Measurements from ENCODE around the gene AMD1.

AMD1 gene

GRCh38 chr6:110864824-110865223 is 9.8 kb upstream of the AMD1 start:
- no peak for TF ChIP-seq CTCF (IDR thresholded peaks at IDR 0.05; ENCODE audit: borderline replicate concordance, insufficient read depth, low read depth, low read length)

GRCh38 chr6:110874880-110875547 is 429 bp downstream of the AMD1 start:
- TF ChIP-seq CTCF (IDR thresholded peaks at IDR 0.05; ENCODE audit: borderline replicate concordance, insufficient read depth, low read depth, low read length): no peak
- H3K4me3 ChIP-seq (ENCODE audit: low read depth, low read length): peak overlapping the region; percentile 88

More at GRCh38 chr6:110864824-110865223, 9.8 kb upstream of the AMD1 start:
- H3K4me3 ChIP-seq (ENCODE audit: low read depth, low read length): no peak overlapping the region

GRCh38 chr6:110875548-110876169 is 1.1 kb downstream of the AMD1 start:
- peak overlapping the region; percentile 88 for H3K4me3 ChIP-seq (ENCODE audit: low read depth, low read length)
- TF ChIP-seq CTCF (IDR thresholded peaks at IDR 0.05; ENCODE audit: borderline replicate concordance, insufficient read depth, low read depth, low read length): no peak

GRCh38 chr6:110876170-110876773 is 1.7 kb downstream of the AMD1 start:
- TF ChIP-seq CTCF (IDR thresholded peaks at IDR 0.05; ENCODE audit: borderline replicate concordance, insufficient read depth, low read depth, low read length): no peak
- peak overlapping the region; percentile 88 for H3K4me3 ChIP-seq (ENCODE audit: low read depth, low read length)

- peak overlapping the region; percentile 88 for H3K4me3 ChIP-seq (ENCODE audit: low read depth, low read length)
- TF ChIP-seq CTCF (IDR thresholded peaks at IDR 0.05; ENCODE audit: borderline replicate concordance, insufficient read depth, low read depth, low read length): no peak
These were observed 2.4 kb downstream of the AMD1 start for GRCh38 chr6:110876806-110877564.

GRCh38 chr6:110877569-110877968 is 3.0 kb downstream of the AMD1 start:
- peak overlapping the region; percentile 88 for H3K4me3 ChIP-seq (ENCODE audit: low read depth, low read length)
- TF ChIP-seq CTCF (IDR thresholded peaks at IDR 0.05; ENCODE audit: borderline replicate concordance, insufficient read depth, low read depth, low read length): no peak

Data from GM12875 (cell line).